ENCODE measurements around the gene STXBP1.

The STXBP1 gene

DNA sequence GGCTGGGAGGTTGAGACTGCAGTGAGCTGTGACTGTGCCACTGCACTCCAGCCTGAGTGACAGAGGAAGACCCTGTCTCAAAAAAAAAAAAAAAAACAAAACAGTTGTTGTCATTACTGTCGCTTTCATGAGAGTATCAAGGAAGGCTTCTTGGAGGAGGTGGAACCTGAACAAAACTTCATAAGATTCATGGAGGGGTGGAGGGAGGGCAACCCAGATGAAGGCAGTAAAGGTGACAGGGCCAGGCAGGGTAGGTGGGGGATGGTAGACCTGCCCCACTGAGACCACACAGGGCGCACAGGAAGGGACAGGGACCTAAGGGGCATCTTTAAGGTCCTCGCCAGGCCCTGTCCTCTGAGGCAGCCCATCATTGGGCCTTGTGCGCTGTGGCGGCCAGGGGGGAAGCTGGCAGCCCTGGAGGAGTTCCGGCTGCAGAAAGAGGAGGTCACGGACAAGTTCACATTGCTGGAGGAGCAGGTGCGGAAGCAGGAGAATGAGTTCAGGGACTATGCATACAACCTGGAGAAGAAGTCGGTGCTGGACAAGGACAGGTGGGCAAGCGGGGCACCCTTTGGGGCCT lies 98.2 kb downstream of the STXBP1 start:
- ChIA-PET POLR2A (interaction anchor here (0.7 kb wide), 1 partner anchor 211 kb away, joined by 3 read pairs; no protein-coding TSS in a partner anchor), CTCF (interaction anchor here (1.6 to 3.7 kb wide), 3 partner anchors 10 to 159 kb away, joined by 6 to 24 read pairs (median 8); partner anchors contain the start of gene TOR2A)
- DNase-seq (ENCODE audit: extremely low spot score): no peak
- TF ChIP-seq, protein P1, sequence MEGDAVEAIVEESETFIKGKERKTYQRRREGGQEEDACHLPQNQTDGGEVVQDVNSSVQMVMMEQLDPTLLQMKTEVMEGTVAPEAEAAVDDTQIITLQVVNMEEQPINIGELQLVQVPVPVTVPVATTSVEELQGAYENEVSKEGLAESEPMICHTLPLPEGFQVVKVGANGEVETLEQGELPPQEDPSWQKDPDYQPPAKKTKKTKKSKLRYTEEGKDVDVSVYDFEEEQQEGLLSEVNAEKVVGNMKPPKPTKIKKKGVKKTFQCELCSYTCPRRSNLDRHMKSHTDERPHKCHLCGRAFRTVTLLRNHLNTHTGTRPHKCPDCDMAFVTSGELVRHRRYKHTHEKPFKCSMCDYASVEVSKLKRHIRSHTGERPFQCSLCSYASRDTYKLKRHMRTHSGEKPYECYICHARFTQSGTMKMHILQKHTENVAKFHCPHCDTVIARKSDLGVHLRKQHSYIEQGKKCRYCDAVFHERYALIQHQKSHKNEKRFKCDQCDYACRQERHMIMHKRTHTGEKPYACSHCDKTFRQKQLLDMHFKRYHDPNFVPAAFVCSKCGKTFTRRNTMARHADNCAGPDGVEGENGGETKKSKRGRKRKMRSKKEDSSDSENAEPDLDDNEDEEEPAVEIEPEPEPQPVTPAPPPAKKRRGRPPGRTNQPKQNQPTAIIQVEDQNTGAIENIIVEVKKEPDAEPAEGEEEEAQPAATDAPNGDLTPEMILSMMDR (IDR thresholded peaks at IDR 0.05; ENCODE audit: control extremely low read depth, extremely low read depth, low read depth, missing control alignments): no peak

- TF ChIP-seq, protein P1 (IDR thresholded peaks at IDR 0.05; ENCODE audit: control extremely low read depth, extremely low read depth, low read depth, missing control alignments): no peak
- ChIA-PET POLR2A (no interaction called here), CTCF (interaction anchor here (1.6 to 3.7 kb wide), 3 partner anchors 11 to 158 kb away, joined by 6 to 24 read pairs (median 8); partner anchors contain the start of gene TOR2A)
- no peak for DNase-seq (ENCODE audit: extremely low spot score)
These were observed 99.2 kb downstream of the STXBP1 start for GRCh38 chr9:127711226-127711701.

GRCh38 chr9:127711831-127712274 lies 99.8 kb downstream of the STXBP1 start:
- ChIA-PET POLR2A (no interaction called here), CTCF (interaction anchor here (1.6 to 3.7 kb wide), 3 partner anchors 11 to 158 kb away, joined by 6 to 24 read pairs (median 8); partner anchors contain the start of gene TOR2A)
- DNase-seq (ENCODE audit: extremely low spot score): no peak
- TF ChIP-seq, protein P1 (IDR thresholded peaks at IDR 0.05; ENCODE audit: control extremely low read depth, extremely low read depth, low read depth, missing control alignments): no peak

- no peak for DNase-seq (ENCODE audit: extremely low spot score)
- POLR2A ChIA-PET: no interaction called here
- CTCF ChIA-PET: interaction anchor here (2.6 to 3.7 kb wide), 2 partner anchors 22 to 157 kb away, joined by 8 to 24 read pairs; partner anchors contain the start of gene TOR2A
- TF ChIP-seq, protein P1 (IDR thresholded peaks at IDR 0.05; ENCODE audit: control extremely low read depth, extremely low read depth, low read depth, missing control alignments): no peak
These were observed 100.3 kb downstream of the STXBP1 start for GRCh38 chr9:127712371-127712770.

DNA sequence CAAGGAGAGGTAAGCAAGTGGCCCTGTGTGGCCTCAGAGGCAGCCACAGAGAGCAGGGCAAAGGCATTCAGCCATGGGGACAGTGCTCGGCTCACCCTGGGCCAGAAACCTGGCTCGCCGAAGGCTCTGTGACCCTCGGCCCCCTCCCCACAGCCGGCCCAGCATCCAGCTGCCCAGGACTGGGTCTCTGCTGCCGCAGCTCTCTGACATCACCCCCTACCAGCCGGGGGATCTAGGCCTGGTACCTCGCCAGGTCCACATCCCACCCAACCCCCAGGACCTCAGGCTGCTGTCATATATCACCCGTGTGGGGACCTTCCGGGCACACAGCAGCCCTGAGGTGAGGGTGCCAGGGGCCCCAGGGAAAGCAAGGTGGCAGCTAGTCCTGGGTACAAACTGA lies 100.8 kb downstream of the STXBP1 start:
- TF ChIP-seq, protein P1 (IDR thresholded peaks at IDR 0.05; ENCODE audit: control extremely low read depth, extremely low read depth, low read depth, missing control alignments): no peak
- DNase-seq (ENCODE audit: extremely low spot score): no peak
- POLR2A ChIA-PET: interaction anchor here (0.6 kb wide), 1 partner anchor 243 kb away, joined by 3 read pairs; no protein-coding TSS in a partner anchor
- CTCF ChIA-PET: interaction anchor here (2.6 to 8.0 kb wide), 3 partner anchors 21 to 157 kb away, joined by 8 to 53 read pairs (median 24); partner anchors contain the start of gene TOR2A

- TF ChIP-seq, protein P1 (IDR thresholded peaks at IDR 0.05; ENCODE audit: control extremely low read depth, extremely low read depth, low read depth, missing control alignments): no peak
- POLR2A ChIA-PET: no interaction called here
- no peak for DNase-seq (ENCODE audit: extremely low spot score)
- CTCF ChIA-PET: interaction anchor here (2.8 to 8.0 kb wide), 3 partner anchors 20 to 206 kb away, joined by 9 to 53 read pairs (median 12); partner anchors contain the start of gene TOR2A
These were observed 102.1 kb downstream of the STXBP1 start for GRCh38 chr9:127714020-127714750.

Measured in GM10248 (cell line).